Measurements from ENCODE around the gene DENND4A.

DENND4A gene

GRCh38 chr15:65778269-65778668 is 13.8 kb downstream of the DENND4A start:
- Histone ChIP-seq H3K4me2 (ENCODE audit: low read depth, low read length, poor library complexity, severe bottlenecking) (peak overlapping the region; percentile 55), H3K27ac (ENCODE audit: low read depth, low read length) (peak overlapping the region; percentile 76), H4K20me1 (ENCODE audit: low read depth, low read length) (peaks cover 19% of the 10 kb centered on the region; the same call in 1 of the 2 replicates), H3K27me3 (ENCODE audit: low read length) (no peaks in the 10 kb centered on the region), H3K9ac (ENCODE audit: low read length) (peak overlapping the region; percentile 40), H3K36me3 (ENCODE audit: low read length) (peaks cover 16% of the 10 kb centered on the region; the same call in 1 of the 2 replicates), H3K4me3 (ENCODE audit: insufficient read depth, low read length, poor library complexity, severe bottlenecking) (peak overlapping the region; percentile 15), H3F3A (ENCODE audit: insufficient read depth) (peaks cover 74% of the 10 kb centered on the region), H3K9me2 (replicated peaks; ENCODE audit: insufficient read depth, low read length) (no peaks in the 10 kb centered on the region), H3K9me3 (ENCODE audit: insufficient read depth, low read length) (no peaks in the 10 kb centered on the region), H2AFZ (ENCODE audit: low read depth, low read length, severe bottlenecking) (no peak overlapping the region), H3K79me2 (ENCODE audit: insufficient read depth, low read length) (peaks cover 99% of the 10 kb centered on the region)
- TF ChIP-seq CTCF (IDR thresholded peaks at IDR 0.05; ENCODE audit: insufficient read depth, low read length, poor library complexity, severe bottlenecking) (no peak), EZH2phosphoT487 (conservative IDR thresholded peaks at IDR 0.05; ENCODE audit: low read length) (no peak)

- TF ChIP-seq EZH2phosphoT487 (conservative IDR thresholded peaks at IDR 0.05; ENCODE audit: low read length) (no peak), CTCF (IDR thresholded peaks at IDR 0.05; ENCODE audit: insufficient read depth, low read length, poor library complexity, severe bottlenecking) (no peak)
- H4K20me1 ChIP-seq (ENCODE audit: low read depth, low read length): 0 out of 2 replicates have a peak, but pooled peaks cover 17% of the 10 kb centered on the region
- H3K4me2 ChIP-seq (ENCODE audit: low read depth, low read length, poor library complexity, severe bottlenecking): peak overlapping the region; percentile 55
- H3K9me3 ChIP-seq (ENCODE audit: insufficient read depth, low read length): no peaks in the 10 kb centered on the region
- peak overlapping the region; percentile 15 for H3K4me3 ChIP-seq (ENCODE audit: insufficient read depth, low read length, poor library complexity, severe bottlenecking)
- H3K9ac ChIP-seq (ENCODE audit: low read length): peak overlapping the region; percentile 40
- H2AFZ ChIP-seq (ENCODE audit: low read depth, low read length, severe bottlenecking): no peak overlapping the region
- peaks cover 13% of the 10 kb centered on the region; the same call in 1 of the 2 replicates for H3K36me3 ChIP-seq (ENCODE audit: low read length)
- H3K27me3 ChIP-seq (ENCODE audit: low read length): no peaks in the 10 kb centered on the region
- H3F3A ChIP-seq (ENCODE audit: insufficient read depth): peaks cover 74% of the 10 kb centered on the region
- peaks cover 99% of the 10 kb centered on the region for H3K79me2 ChIP-seq (ENCODE audit: insufficient read depth, low read length)
- no peaks in the 10 kb centered on the region for H3K9me2 ChIP-seq (replicated peaks; ENCODE audit: insufficient read depth, low read length)
- H3K27ac ChIP-seq (ENCODE audit: low read depth, low read length): peak overlapping the region; percentile 76
These were observed 14.2 kb downstream of the DENND4A start for GRCh38 chr15:65777843-65778242.

- Histone ChIP-seq H3K9ac (ENCODE audit: low read length) (peak overlapping the region; percentile 40), H4K20me1 (ENCODE audit: low read depth, low read length) (0 out of 2 replicates have a peak, but pooled peaks cover 17% of the 10 kb centered on the region), H3K9me3 (ENCODE audit: insufficient read depth, low read length) (no peaks in the 10 kb centered on the region), H3K4me3 (ENCODE audit: insufficient read depth, low read length, poor library complexity, severe bottlenecking) (no peak overlapping the region), H2AFZ (ENCODE audit: low read depth, low read length, severe bottlenecking) (no peak overlapping the region), H3K79me2 (ENCODE audit: insufficient read depth, low read length) (peaks cover 99% of the 10 kb centered on the region), H3K27ac (ENCODE audit: low read depth, low read length) (peak overlapping the region; percentile 76), H3K9me2 (replicated peaks; ENCODE audit: insufficient read depth, low read length) (no peaks in the 10 kb centered on the region), H3K36me3 (ENCODE audit: low read length) (0 out of 2 replicates have a peak, but pooled peaks cover 9% of the 10 kb centered on the region), H3F3A (ENCODE audit: insufficient read depth) (peaks cover 67% of the 10 kb centered on the region), H3K4me2 (ENCODE audit: low read depth, low read length, poor library complexity, severe bottlenecking) (peak overlapping the region; percentile 55), H3K27me3 (ENCODE audit: low read length) (no peaks in the 10 kb centered on the region)
- TF ChIP-seq EZH2phosphoT487 (conservative IDR thresholded peaks at IDR 0.05; ENCODE audit: low read length) (no peak), CTCF (IDR thresholded peaks at IDR 0.05; ENCODE audit: insufficient read depth, low read length, poor library complexity, severe bottlenecking) (no peak)
These were observed 15.0 kb downstream of the DENND4A start for GRCh38 chr15:65777053-65777452.
